Activated CD4-positive, alpha-beta T cell treated with anti-CD3 and anti-CD28 coated beads for 1 hour (primary cell): ENCODE results near the gene GSTP1.
"Not testable (repeated sequence)": the region's sequence is repeated elsewhere in the genome, so short reads cannot be mapped to it uniquely, and the experiment has no call there.

Experiments
- DNase-seq: peaks from one replicate; pipeline ENCODE4 v3.0.0-alpha.2; 2020

Gene GSTP1

DNA sequence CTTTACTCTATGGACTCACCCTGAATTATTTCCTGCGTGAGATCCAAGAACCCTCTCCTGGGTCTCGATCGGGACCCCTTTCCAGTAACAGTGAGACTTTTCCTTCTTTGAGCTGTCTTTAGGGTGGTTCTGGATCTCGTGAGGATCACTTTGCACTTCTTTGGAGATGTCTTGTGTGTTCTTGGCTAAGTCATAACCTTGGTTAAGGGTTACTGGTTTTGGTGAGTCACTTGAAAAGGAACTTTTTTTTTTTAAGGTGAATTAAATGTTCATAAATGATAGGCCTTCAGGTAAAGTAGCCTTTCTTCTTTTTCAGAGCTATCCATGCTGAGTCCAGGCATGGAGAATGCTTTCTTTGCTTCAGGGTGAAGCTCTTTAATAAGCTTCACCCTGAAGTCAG lies 19.4 kb upstream of the GSTP1 start:
- DNase-seq: no peak

- DNase-seq: no peak
Measured at GRCh38 chr11:67571443-67571842, 12.2 kb upstream of the GSTP1 start.

DNA sequence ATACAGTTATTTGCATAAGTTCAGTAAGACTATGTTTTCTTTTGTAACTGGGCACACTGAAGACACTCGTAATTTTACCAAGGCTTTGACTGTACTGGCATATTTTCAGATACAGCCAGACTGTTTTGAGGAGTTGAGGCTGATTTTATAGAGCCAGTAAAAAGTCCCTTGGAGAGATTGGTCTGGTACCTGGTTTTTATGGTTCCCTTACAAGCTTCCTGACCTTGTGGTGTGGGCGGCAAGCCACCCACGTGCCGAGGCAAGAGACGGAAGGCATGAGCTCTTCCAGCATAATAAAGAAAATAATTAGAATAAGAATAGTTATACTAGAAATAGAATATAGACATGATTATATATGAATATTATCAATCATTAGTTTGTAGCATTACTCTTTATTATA lies 11.3 kb upstream of the GSTP1 start:
- no peak for DNase-seq

DNA sequence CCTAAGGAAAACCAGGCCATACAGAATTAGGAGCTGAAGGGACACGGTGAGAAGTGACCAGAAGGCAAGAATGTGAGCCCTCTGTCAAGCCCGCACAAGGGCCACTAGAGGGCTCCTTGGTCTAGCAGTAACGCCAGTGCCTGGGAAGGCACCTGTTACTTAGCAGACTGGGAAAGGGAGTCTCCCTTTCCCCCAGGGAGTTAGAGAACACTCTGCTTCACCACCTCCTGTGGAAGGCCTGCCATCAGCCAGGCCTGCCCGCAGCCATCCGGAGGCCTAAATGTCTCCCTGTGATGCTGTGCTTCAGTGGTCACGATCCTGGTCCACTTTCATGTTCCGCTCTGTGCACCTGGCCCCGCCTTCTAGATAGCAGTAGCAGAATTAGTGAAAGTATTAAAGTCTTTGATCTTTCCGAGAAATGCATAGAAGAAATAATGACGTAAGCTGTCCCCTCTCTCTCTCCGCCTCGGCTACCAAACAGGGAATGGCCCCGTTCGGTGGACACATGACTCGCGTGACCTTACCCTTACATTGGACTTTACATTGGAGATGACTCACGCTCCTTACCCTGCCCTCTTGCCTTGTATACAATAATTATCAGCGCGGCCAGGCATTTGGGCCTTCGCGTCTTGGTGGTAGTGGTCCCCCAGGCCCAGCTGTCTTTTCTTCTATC lies 10.7 kb upstream of the GSTP1 start:
- peak; percentile 25 for DNase-seq

DNA sequence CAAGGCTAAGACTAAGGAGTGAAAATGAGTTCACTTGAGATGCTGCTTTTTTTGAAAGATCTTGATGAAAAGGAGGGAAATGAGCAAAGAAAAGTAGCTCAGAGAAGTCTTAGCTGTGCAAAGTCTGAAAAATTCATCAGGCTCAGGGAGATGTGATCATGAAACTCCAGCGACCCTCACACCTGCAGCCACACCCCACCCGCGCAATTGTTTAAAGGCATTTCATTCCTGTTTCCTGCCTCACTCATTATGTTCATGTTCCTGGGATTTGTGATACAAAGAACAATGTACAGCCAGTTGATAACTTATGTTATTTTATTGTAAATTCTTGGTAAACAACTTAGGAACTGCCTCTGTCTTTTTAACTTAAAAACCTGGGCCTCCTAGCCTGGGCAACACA lies 8.7 kb upstream of the GSTP1 start:
- DNase-seq: no peak

DNA sequence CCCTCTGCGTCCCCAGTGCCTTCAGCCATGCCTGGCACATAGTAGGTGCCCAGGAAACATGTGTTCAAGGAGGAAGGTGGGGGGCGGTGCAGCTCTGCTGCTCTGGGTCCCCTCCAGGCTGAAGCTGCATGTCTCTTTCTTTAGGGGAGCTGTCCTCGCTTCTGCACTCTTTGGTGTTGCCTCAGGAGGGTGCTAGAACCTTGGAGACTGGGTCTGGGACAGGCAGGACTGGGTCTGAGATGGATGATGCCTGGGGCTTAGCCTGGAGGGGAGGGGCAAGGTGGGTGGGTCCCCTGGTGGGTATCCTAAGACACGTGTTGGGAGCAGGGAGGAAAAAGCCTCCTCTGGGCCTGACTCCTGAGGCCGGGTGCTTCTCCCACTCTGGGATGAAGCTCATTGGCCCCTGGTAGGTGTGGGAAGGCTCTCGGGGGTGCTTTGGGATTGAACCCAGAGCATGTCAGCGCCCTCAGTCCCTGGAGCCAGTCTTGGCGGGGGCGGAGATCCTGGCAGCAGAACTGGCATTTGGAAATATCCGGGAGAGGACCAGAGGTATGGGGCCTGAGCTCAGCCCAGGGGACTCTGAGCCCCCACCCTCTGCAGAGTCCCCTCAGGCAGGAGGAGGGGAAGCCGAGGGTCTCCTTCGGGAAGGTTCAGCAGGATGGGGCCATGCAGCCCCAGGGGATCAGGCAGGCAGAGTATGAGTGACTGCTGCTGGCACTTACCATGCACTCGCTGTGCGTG lies 6.7 kb upstream of the GSTP1 start:
- no peak for DNase-seq

DNA sequence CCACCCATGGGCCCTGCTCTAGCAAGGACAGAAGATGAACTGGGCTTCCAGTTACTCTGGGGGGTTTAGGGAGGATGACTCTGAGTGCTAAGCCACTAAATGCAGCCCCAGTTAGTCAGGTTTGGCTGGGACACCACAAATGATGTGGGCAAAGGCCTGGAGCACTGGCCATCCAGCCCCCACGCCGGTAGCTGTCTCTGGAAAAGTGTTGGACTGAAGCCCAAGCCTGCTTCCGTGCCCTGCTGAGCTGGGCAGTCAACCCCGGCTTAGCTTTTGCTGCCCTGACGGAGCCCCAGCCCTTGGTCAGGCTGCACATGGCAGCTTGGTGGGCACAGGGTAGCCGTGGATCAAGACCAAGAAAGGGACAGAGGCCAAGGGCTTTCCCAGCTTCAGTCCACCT lies 5.7 kb upstream of the GSTP1 start:
- DNase-seq: no peak

DNA sequence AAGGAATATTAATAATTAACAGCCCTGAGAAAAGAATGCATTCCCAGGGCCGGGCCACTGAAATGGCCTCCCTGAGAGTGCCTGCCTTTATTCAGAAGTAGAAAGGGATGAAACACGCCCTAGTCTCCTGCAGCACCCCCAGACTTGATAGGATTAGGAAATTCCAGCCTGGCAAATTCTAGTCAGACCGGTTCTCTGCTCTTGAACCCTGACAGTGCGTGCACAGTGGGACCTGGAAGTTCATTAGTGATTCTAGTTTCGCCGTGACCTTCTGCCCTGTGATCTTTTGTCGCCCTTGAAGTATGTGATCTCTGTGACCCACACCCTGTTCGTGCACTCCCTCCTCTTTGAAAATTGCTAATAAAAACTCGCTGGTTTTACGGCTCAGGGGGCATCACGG lies 2.1 kb upstream of the GSTP1 start:
- DNase-seq: no peak

- no peak for DNase-seq
Measured at GRCh38 chr11:67582011-67582410, 1.6 kb upstream of the GSTP1 start.

- no peak for DNase-seq
Measured at GRCh38 chr11:67584205-67584880, 731 bp downstream of the GSTP1 start.

GRCh38 chr11:67584881-67585873 lies 1.6 kb downstream of the GSTP1 start:
- no peak for DNase-seq

- no peak for DNase-seq
Measured at GRCh38 chr11:67585911-67586310, 2.3 kb downstream of the GSTP1 start.

DNA sequence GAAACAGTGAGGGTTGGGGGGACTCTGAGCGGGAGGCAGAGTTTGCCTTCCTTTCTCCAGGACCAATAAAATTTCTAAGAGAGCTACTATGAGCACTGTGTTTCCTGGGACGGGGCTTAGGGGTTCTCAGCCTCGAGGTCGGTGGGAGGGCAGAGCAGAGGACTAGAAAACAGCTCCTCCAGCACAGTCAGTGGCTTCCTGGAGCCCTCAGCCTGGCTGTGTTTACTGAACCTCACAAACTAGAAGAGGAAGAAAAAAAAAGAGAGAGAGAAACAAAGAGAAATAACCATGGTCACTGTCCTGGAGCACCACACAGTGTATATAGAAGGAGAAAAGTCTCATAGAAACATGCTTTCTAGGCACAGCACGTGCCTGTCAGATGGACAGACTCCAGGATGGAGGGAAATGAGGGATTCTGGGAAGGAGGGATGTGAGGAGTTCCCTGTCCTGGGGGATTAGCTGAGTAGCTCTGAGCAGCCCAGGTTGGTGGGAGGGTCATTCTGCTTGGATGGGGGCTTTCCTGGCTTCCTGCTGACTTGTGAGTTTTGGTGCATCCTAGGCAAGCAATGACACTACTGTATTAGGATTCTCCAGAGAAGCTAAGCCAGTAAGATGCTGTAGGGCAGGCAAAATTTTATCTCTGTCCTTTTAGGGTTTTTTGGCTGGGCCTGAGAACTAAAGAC lies 3.1 kb downstream of the GSTP1 start:
- DNase-seq: no peak

- no peak for DNase-seq
Measured at GRCh38 chr11:67588136-67588503, 4.5 kb downstream of the GSTP1 start.

- not testable (repeated sequence) for DNase-seq
Measured at GRCh38 chr11:67588899-67589415, 5.3 kb downstream of the GSTP1 start.

DNA sequence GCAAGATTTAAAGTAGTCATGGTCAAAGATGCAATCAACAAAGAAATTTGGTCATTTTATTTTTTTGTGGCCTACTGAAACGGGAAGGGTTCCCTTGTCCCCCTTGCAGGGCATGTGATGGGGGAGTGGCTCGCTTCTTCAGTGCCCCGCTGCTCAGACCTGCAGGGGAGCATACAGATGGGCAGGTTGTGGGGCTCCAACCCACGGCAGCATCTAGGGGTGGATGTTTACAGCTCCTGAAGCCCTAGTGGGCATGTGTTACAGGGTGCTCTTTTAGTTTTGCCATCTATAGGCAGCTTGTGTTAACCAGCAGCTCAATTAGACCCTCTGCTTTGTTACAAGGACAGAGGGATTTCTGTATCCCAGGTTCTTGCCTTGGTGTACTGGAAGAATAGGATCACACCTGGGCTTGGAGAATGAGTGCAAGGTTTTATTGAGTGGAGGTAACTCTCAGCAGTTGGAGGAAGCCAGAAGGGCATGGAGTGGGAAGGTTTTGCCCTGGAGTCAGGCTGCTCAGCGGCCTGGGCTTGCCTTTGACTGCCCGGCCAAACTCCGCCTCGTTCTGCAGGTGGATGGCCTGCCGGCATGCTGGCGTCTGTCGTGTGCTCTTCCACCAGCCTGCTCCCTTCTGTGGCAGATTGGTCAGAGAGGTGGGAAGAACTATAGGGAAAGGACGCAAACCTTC lies 9.4 kb downstream of the GSTP1 start:
- DNase-seq: no peak

DNA sequence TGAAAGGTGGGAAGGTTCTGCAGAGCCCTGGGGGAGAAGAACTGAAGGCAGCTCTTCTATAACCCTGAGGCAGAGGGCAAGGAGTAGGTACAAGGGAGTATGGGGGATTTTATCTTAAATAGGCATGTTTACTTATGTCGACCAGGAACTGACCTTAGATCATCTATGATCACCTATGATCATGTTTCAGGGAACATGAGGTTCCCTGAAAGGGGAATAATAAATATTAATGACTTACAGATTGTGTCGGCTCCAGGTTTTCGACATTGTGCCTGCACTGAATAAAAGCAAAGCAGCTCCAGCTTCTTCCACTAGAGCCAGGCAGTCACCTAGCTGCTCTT lies 9.9 kb downstream of the GSTP1 start:
- DNase-seq: no peak

GRCh38 chr11:67594480-67594879 lies 10.9 kb downstream of the GSTP1 start:
- DNase-seq: no peak

GRCh38 chr11:67596753-67597300 lies 13.2 kb downstream of the GSTP1 start:
- DNase-seq: no peak

DNA sequence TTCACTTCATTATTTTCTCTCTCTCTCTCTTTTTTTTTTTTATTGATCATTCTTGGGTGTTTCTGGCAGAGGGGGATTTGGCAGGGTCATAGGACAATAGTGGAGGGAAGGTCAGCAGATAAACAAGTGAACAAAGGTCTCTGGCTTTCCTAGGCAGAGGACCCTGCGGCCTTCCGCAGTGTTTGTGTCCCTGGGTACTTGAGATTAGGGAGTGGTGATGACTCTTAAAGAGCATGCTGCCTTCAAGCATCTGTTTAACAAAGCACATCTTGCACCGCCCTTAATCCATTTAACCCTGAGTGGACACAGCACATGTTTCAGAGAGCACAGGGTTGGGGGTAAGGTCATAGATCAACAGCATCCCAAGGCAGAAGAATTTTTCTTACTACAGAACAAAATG lies 13.8 kb downstream of the GSTP1 start:
- not testable (repeated sequence) for DNase-seq

DNA sequence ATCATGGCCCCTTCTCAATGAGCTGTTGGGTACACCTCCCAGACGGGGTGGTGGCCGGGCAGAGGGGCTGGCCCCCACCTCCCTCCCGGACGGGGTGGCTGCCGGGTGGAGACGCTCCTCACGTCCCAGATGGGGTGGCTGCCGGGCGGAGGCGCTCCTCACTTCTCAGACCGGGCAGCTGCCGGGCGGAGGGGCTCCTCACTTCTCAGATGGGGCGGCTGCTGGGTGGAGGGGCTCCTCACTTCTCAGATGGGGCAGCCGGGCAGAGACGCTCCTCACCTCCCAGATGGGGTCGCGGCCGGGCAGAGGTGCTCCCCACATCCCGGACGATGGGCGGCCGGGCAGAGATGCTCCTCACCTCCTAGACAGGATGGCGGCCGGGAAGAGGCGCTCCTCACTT lies 14.4 kb downstream of the GSTP1 start:
- DNase-seq: not testable (repeated sequence)
